HL-60/S4 (cell line): Measurements from ENCODE around the gene NUTM2E.
"Not testable (repeated sequence)": the region's sequence is repeated elsewhere in the genome, so short reads cannot be mapped to it uniquely, and the experiment has no call there.

ENCODE experiments used
- in situ Hi-C: fragments of 300-500 bp; cut with MboI; formaldehyde crosslinking; loops from 2 replicates; pipeline ENCODE4 v1.14.3; 2022; ENCODE audit warnings: low sequenced_read_pairs

Gene NUTM2E

DNA sequence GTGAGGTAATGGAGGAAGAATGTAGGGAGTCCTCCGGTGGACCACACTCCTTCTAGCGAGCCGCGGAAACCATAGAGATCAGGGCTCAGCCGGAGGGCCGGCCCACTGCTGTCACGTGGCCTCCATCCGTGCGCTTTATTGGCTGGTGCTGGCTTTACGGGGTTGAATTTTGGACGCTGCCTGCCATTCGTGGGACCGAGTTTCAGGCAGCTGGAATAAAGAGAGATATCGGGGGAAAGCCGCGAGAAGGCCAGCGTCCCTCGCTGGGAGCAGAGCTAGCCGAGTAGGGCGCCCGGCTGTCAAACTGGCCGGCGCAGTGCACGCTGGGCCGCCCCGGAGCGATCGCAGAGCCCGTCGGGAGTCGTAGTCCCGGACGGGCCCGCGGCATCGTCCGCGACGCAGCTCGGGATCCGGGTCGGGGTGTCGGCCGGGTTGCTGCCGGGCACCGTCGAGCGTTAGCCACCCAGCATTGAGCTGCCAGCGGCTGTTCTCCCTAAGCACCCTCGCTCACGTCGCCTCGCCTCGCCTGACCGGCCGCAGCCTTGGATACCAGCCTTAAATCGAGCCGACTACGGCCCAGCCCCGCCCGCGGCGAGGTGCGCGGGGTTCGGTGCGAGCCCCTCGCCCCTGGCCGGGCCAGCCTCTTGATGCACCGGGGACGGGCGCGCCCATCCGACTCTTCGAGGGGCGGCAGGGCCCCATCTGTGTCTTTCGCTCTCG, at the start of gene NUTM2E:
NUTM2E (plus strand) TSS at position 244 of the 720 bp plus-strand sequence. CDS start 15,002 bp downstream, outside the sequence.
- in situ Hi-C loops = not testable (repeated sequence)

GRCh38 chr10:79777997-79778396, 48.5 kb upstream of the NUTM2E start:
- in situ Hi-C loops = not testable (repeated sequence)

GRCh38 chr10:79779310-79779938, 47.1 kb upstream of the NUTM2E start:
- in situ Hi-C loops = not testable (repeated sequence)

DNA sequence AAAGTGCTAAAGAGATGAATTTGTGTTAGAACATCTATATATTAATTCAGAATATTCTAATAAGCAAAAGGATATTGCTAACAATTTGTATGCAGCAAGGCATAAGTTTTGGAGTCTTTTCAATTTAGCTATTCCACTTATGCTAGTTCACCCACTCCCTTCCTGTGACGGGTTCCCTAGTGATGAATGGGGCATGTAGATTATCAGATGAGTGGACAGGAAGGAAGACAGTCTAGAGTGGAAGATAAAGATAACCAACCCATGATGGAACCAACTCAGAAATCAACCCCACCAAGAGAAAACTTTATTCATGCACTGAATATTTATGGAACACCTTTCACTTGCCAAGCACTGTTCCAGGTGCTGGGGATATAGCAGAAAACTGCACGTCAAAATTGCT, 46.5 kb upstream of the NUTM2E start:
- in situ Hi-C loops = not testable (repeated sequence)

DNA sequence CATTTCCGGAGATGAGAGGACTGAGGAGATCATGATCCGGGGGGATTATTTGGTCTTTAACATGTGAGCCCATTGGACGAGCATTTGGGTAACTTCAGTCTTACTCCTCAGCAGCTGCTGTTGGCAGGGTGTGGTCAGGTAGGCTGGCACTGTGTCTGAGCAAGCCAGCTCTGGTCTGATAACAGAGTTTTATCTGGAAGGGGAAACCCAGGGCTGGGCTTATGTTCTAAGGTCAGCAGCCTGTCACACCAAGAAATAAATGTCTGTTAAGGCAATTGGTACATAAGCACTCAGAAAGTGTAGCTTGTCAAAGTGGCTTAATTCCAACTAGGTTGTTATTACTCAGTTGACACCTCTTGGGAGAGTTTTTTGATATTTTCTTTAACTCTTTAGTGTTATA, 45.0 kb upstream of the NUTM2E start:
- in situ Hi-C loops = not testable (repeated sequence)

DNA sequence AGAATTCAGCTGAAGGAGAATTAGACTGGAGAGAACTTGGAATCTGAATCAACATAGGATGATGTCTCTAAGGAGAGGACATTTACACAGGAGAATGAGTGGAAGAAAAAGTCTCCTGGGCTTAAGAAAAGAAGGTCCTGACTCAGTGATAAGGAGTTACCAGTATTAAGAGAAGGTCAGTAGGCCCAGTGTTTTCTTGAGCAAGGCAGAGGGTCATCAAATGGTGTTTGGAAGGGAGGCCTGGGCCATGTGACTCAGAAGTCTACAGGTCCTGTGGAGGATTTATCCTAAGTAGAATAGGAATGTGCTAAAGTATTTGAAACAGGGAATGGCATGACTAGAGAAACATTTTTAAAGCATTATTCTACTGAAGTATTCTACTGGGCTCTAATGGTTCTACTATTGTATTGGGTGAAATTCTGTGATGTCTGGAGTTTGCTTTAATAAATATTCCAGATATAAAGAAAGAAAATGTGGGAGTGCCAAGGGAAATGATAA, 39.0 kb upstream of the NUTM2E start:
- in situ Hi-C loops = not testable (repeated sequence)

- in situ Hi-C loops = not testable (repeated sequence)
These were observed 37.2 kb upstream of the NUTM2E start for GRCh38 chr10:79789351-79789750.

DNA sequence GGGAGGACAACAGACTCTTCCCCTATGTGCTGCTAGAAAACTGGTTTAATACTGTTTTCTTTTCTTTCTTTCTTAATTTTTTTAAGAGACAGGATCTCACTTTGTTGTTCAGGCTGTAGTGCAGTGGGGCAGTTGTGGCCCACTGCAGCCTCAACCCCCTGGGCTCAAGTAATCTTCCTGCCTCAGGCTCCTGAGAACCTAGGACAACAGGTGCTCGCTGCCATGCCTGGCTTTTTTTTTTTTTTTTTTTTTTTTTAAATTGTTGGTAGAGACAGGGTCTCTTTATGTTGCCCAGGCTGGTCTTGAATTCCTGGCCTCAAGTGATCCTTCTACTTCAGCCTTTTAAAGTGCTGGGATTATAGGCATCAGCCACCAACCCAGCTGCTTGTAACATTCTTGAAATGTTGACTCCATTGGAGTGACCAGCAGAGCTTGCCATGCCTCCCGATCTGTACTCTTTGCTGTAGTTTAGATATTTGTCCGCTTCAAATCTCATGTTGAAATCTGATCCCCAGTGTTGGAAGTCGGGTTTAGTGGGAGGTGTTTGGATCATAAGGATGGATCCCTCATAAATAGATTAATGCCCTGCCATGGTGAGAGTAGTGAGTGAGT, 34.5 kb upstream of the NUTM2E start:
- in situ Hi-C loops = not testable (repeated sequence)

DNA sequence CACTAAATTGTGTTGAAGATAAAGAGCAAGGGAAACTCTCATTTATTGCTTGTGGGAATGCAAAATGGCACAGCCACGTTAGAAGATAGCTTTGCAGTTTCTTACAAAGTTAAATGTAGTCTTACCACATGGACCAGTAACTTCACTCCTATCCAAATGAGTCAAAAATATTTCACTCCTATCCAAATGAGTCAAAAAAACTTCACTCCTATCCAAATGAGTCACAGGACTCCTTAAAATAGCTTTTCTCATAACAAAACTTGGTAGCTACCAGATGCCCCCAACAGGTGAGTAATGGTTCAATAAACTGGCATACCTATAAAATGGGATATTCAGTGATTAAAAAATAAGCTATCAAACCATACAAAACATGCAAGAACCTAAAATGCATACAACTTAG, 27.2 kb upstream of the NUTM2E start:
- in situ Hi-C loops = not testable (repeated sequence)

GRCh38 chr10:79805857-79806256, 20.7 kb upstream of the NUTM2E start:
- in situ Hi-C loops = not testable (repeated sequence)

- in situ Hi-C loops = not testable (repeated sequence)
These were observed 14.6 kb upstream of the NUTM2E start for GRCh38 chr10:79811895-79812294.

GRCh38 chr10:79816290-79816689, 10.2 kb upstream of the NUTM2E start:
- in situ Hi-C loops = not testable (repeated sequence)

- in situ Hi-C loops = not testable (repeated sequence)
These were observed 3.2 kb upstream of the NUTM2E start for GRCh38 chr10:79823387-79823786.

- in situ Hi-C loops = not testable (repeated sequence)
These were observed 940 bp upstream of the NUTM2E start for GRCh38 chr10:79825587-79826011.

GRCh38 chr10:79826131-79826495, 426 bp upstream of the NUTM2E start:
- in situ Hi-C loops = not testable (repeated sequence)

- in situ Hi-C loops = not testable (repeated sequence)
These were observed 7.3 kb downstream of the NUTM2E start for GRCh38 chr10:79833833-79834232.

- in situ Hi-C loops = not testable (repeated sequence)
These were observed 9.4 kb downstream of the NUTM2E start for GRCh38 chr10:79835891-79836290.

GRCh38 chr10:79836891-79837290, 10.4 kb downstream of the NUTM2E start:
- in situ Hi-C loops = not testable (repeated sequence)

- in situ Hi-C loops = not testable (repeated sequence)
These were observed 11.9 kb downstream of the NUTM2E start for GRCh38 chr10:79838441-79838840.

DNA sequence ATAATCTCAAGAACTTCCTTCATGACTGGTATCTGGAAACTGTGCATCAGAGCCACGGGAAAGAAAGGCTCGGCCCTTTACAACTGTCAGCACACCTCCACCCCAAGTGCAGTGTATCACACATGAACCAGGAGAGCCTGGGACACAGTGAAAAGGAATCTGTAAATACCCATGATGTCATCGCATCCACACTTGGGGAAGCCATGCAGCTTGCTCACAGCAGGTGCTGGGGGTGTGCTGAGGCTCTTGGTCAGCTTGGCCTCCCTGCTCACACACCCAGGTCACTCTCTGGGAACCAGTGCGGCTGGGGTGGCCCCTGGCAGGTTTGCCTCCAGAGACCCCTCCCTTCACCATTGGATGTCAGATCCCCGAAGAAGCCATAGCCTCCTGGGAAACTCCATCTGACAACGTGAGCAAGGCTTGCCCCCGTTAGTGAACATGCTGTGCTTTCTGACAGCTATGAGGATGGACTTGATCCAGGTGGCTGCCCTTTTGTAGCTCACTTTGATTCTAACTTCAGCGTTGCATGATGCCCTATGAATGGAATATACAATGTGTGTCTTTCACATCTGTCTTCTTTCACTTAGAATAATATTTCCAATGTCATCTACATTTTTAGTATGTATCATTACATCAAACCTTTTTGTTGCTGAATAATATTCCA, 26.8 kb downstream of the NUTM2E start:
- in situ Hi-C loops = not testable (repeated sequence)

- in situ Hi-C loops = not testable (repeated sequence)
These were observed 35.7 kb downstream of the NUTM2E start for GRCh38 chr10:79862269-79862668.
